GM12878 (cell line): ENCODE measurements around the gene ABCA2. TPM values are rescaled to one million over a fixed set of nuclear protein-coding genes. Genes with fewer than 3 reads are reported as not detected.
A peak's percentile ranks its signal among the peaks of the same experiment; 100 is the strongest.

ENCODE experiments used
- ATAC-seq: fragments of 200-7000 bp; cut with Tn5 transposase; 3 replicates; pipeline ENCODE4 v1.9.1; 2020; ENCODE audit warnings: mild to moderate bottlenecking, moderate library complexity
- BruUV-seq: library from RNA; stranded (reverse); fragments of 400-500 nt; replicated peaks from 2 replicates; lab custom pipeline; 2021; lab: Mats Ljungman, UMichigan
- CTCF ChIA-PET: fragments of 300-600 bp; sonication (Branson Sonifier 250); formaldehyde crosslinking; extraction: SDS; loops from one replicate; lab custom pipeline; 2021; ENCODE audit warnings: inconsistent platforms; lab: Yijun Ruan, JAX
- POLR2A ChIA-PET: fragments of 350-600 bp; formaldehyde crosslinking; extraction: SDS; loops from one replicate; lab custom pipeline; 2021; ENCODE audit warnings: inconsistent platforms; lab: Charles Lee
- RAD21 ChIA-PET: fragments of 300-600 bp; sonication (Branson Sonifier 250); formaldehyde crosslinking; loops from one replicate; lab custom pipeline; 2023; ENCODE audit warnings: antibody characterized with exemption; ENCODE audit not compliant: unreplicated experiment; lab: Charles Lee
- SMC1A ChIA-PET: fragments of 300-600 bp; sonication (Branson Sonifier 250); formaldehyde crosslinking; loops from one replicate; lab custom pipeline; 2023; ENCODE audit not compliant: unreplicated experiment, uncharacterized antibody; lab: Charles Lee
- DNase-seq: peaks from one replicate; pipeline ENCODE4 v3.0.0-alpha.2; 2011; ENCODE audit warnings: low read depth, low spot score
- FAIRE-seq: peaks from 3 replicates; lab custom pipeline; 2011; peaks lifted over from hg19 to GRCh38; lab: Jason Lieb, UNC
- H2AFZ ChIP-seq: 2 replicates; pipeline ENCODE4 v1.6.0; 2011; ENCODE audit warnings: low read depth, low read length, control low read depth; ENCODE audit not compliant: control insufficient read depth
- H3K27ac ChIP-seq: 2 replicates; pipeline ENCODE4 v1.5.1; 2011; ENCODE audit warnings: control low read depth; ENCODE audit not compliant: control insufficient read depth, insufficient read depth
- H3K27me3 ChIP-seq, 2 experiments: replicated peaks in 1 of 2; 2 replicates each; pipeline versions ENCODE4 v1.6.0 to v1.6.1; 2011; ENCODE audit warnings: low read length in 1 of 2; ENCODE audit not compliant: control insufficient read depth in 2 of 2, insufficient read depth in 2 of 2
- H3K36me3 ChIP-seq, 2 experiments: 2 replicates each; pipeline ENCODE4 v1.5.1; 2011; ENCODE audit warnings: low read length in 1 of 2; ENCODE audit not compliant: control insufficient read depth in 2 of 2, insufficient read depth in 2 of 2
- H3K4me1 ChIP-seq: 2 replicates; pipeline ENCODE4 v1.6.1; 2011; ENCODE audit warnings: mild to moderate bottlenecking, low read length, moderate library complexity, mixed read lengths; ENCODE audit not compliant: control insufficient read depth, insufficient read depth
- H3K4me2 ChIP-seq: 2 replicates; pipeline ENCODE4 v1.6.0; 2011; ENCODE audit warnings: control low read depth; ENCODE audit not compliant: control insufficient read depth, insufficient read depth
- H3K4me3 ChIP-seq: fragments of 200-600 bp; sonication (generic); 2 replicates; pipeline ENCODE4 v1.5.1; 2016
- H3K79me2 ChIP-seq: 2 replicates; pipeline ENCODE4 v1.6.0; 2011; ENCODE audit warnings: low read length; ENCODE audit not compliant: control insufficient read depth, insufficient read depth
- H3K9ac ChIP-seq: 2 replicates; pipeline ENCODE4 v1.8.0; 2011; ENCODE audit warnings: low read length, control low read depth, mixed read lengths; ENCODE audit not compliant: control insufficient read depth, insufficient read depth
- H3K9me3 ChIP-seq: replicated peaks from 3 replicates; pipeline ENCODE4 v1.5.1; 2011; ENCODE audit warnings: mild to moderate bottlenecking, low read length; ENCODE audit not compliant: control insufficient read depth, insufficient read depth
- H4K20me1 ChIP-seq: 2 replicates; pipeline ENCODE4 v1.6.0; 2011; ENCODE audit not compliant: control insufficient read depth, insufficient read depth
- CHD4 ChIP-seq: fragments of 200-600 bp; sonication (generic); IDR thresholded peaks from 2 replicates; pipeline ENCODE4 v1.6.1; 2016; ENCODE audit warnings: mild to moderate bottlenecking
- HDAC2 ChIP-seq: fragments of 200-600 bp; sonication (generic); IDR thresholded peaks from 2 replicates; pipeline ENCODE4 v1.6.1; 2017
- MEF2B ChIP-seq: fragments of 450-650 bp; IDR thresholded peaks from 2 replicates; pipeline ENCODE4 v1.6.1; 2018; ENCODE audit warnings: mild to moderate bottlenecking, moderate library complexity; ENCODE audit not compliant: partially characterized antibody, poor library complexity, severe bottlenecking
- POLR2A ChIP-seq: IDR thresholded peaks from 2 replicates; pipeline ENCODE4 v1.6.1; 2011; ENCODE audit warnings: low read depth, mild to moderate bottlenecking, low read length
- POLR2AphosphoS2 ChIP-seq: IDR thresholded peaks from 2 replicates; pipeline ENCODE4 v1.6.1; 2011; ENCODE audit warnings: low read depth, mild to moderate bottlenecking, low read length, improper control_type of control experiment, moderate library complexity
- TCF12 ChIP-seq: IDR thresholded peaks from 2 replicates; pipeline ENCODE4 v1.6.1; 2011; ENCODE audit warnings: low read depth, mild to moderate bottlenecking, low read length
- WGBS: methylation state at CpG from one replicate; pipeline ENCODE4 v1.1.6; 2016; ENCODE audit warnings: low lambda C conversion rate; ENCODE audit not compliant: insufficient replicate concordance, insufficient coverage; ENCODE audit errors: missing lambda C conversion rate; 5-methylcytosine and 5-hydroxymethylcytosine counted together
- in situ Hi-C: fragments of 300-500 bp; cut with MboI; formaldehyde crosslinking; loops from 9 replicates; pipeline ENCODE4 v1.14.3; 2018; ENCODE audit warnings: mixed read lengths
- intact Hi-C: fragments of 100-400 bp; cut with micrococcal nuclease; formaldehyde crosslinking; loops from one replicate; pipeline ENCODE4 v1.14.2; 2022; ENCODE audit not compliant: unreplicated experiment
- polyA plus RNA-seq, 11 experiments: library from polyadenylated mRNA; depleted of rRNA in 4 of 11; unstranded in 6 of 11; stranded (reverse) in 5 of 11; fragments of >200 nt; fragmentation: Nextera tagmentation in 4 of 11; fragmentation: Illumina TruSeq in 1 of 11; extraction: Ambion mirVana in 4 of 11; extraction: Trizol in 1 of 11; gene quantifications; 1 replicate in 1 of 11; 2 replicates in 10 of 11; pipeline versions ENCODE4 v1.2.1 to v1.2.3, GENCODE V29; 2011 to 2016; ENCODE audit warnings: inconsistent platforms in 2 of 11, missing spikeins in 2 of 11, low read depth in 1 of 11
- total RNA-seq, 4 experiments: library from RNA; depleted of rRNA in 3 of 4; stranded (reverse); fragments of >200 nt in 3 of 4; fragmentation: Illumina TruSeq in 1 of 4; extraction: Trizol in 1 of 4; gene quantifications; 2 replicates each; pipeline versions ENCODE4 v1.2.1 to v1.2.3, GENCODE V29; 2013 to 2021
- TF ChIP-seq, protein P1 (sequence below): IDR thresholded peaks from 2 replicates; pipeline ENCODE4 v1.6.1; 2012; ENCODE audit warnings: low read depth, low read length, improper control_type of control experiment
- TF ChIP-seq, protein P2 (sequence below): IDR thresholded peaks from 2 replicates; pipeline ENCODE4 v1.6.1; 2011; ENCODE audit warnings: mild to moderate bottlenecking, low read depth, low read length, moderate library complexity; ENCODE audit not compliant: insufficient replicate concordance

The ABCA2 gene
- total and polyA plus RNA-seq, 10 of the 15 experiments (the other 5 are each of a cell fraction or from before 2014, with no cell fraction given): 0.13 to 2.6 (median 0.71) TPM; not detected in 2

DNA sequence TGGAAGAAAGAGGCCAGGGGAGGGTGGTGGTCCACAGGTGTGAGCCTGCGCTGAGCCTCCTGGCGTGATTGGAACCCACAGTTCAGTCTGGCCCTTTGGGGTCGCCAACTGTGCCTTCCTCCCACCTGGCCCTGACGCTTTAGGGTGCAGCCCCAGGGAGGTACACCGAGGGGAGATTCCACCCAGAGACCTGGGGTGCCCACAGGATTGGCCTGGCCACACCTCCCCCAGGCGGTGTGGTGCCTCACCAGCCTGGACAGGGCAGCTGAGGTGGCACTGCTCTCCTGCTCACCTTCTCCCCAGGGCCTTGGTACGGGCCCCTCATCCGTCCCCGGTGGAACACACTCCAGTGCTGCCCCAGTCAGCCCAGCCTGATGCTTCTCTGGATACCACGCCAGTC, 30.7 kb downstream of the ABCA2 start:
- POLR2A ChIA-PET: no interaction called here
- Histone ChIP-seq H3K9ac (no peak overlapping the region), H3K9me3 (no peaks in the 10 kb centered on the region), H4K20me1 (no peaks in the 10 kb centered on the region), H3K27ac (no peak overlapping the region), H3K4me2 (peak overlapping the region; percentile 7; the same call in 1 of the 2 replicates), H3K27me3 (peaks cover 2 to 10% of the 10 kb centered on the region in 2 experiments; a peak in 3 of 4 replicates), H3K4me3 (no peak overlapping the region), H3K4me1 (peaks cover 45% of the 10 kb centered on the region), H3K79me2 (no peaks in the 10 kb centered on the region; the same call in 1 of the 2 replicates), H3K36me3 (no peaks in the 10 kb centered on the region), H2AFZ (no peak overlapping the region)
- in situ Hi-C loops: no loop called here
- CTCF ChIA-PET: interaction anchor here (0.6 to 2.1 kb wide), 2 partner anchors 38 to 538 kb away, joined by 4 to 8 read pairs; no protein-coding TSS in a partner anchor
- no peak for FAIRE-seq
- BruUV-seq: no TSS peak
- intact Hi-C loops: no loop called here
- no peak for DNase-seq
- SMC1A ChIA-PET: no interaction called here
- ATAC-seq: no peak
- 53% methylated on average over 10 of the region's 10 CpGs for WGBS
- RAD21 ChIA-PET: interaction anchor here (1.0 kb wide), 1 partner anchor 37 kb away, joined by 3 read pairs; no protein-coding TSS in a partner anchor
- TF ChIP-seq CHD4 (no peak), POLR2A (0 out of 2 replicates have a peak, but pooled peaks have one; percentile 18), POLR2AphosphoS2 (no peak), MEF2B (no peak)

DNA sequence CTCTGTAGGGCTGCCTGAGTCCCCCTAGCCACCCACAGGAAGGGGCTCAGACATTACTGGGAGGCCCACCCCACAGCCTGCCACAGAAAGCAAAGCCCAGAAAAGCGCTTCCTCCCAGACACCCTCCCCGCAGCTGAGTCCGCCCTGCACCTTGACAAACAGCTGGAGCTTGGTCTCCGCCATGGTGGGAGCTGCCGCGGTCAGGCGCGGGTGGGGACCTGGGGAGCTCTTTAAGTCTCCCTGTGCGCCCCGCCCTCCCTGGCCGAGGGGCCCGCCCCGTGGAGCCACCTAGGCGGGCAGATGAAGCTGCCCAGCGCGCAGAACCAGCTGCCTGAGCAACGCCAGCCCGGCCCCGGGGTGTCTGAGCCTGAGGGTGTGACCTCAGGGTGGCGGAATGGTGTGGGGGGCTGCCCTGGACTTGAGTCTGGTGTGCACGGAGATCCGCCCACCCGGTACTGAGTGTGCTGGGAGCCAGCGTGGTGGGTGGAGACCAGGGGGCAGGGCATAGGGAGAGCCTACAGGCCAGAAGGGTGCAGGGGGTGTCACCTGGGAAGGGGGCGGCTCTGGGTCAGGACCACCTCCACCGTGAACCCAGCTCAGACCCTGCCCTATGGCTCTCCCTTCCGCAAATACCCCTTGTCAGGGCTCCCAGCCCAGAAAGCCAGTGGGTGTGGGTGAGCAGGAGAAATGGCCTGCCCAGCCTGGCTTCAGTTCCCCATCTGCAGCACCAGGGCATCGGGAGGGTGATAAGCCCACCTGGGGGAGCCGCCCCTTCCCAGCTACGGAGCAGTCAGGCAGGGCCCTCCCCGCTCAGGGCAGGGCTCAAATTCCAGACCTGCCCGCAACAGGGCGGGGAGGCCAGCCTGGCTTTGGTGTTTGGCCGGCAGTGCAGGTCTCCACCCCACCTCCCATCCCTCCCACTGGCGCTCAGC, 31.4 kb downstream of the ABCA2 start, which contains the start of gene CLIC3:
Gene CLIC3 (minus strand): TSS at position 208 of the 932 bp plus-strand sequence. CDS start 25 bp downstream, at position 183.
- DNase-seq (no peak), FAIRE-seq (no peak), ATAC-seq (no peak)
- ChIA-PET RAD21 (interaction anchor here (0.9 to 1.4 kb wide), 3 partner anchors 38 to 71 kb away, joined by 3 to 8 read pairs (median 5); no protein-coding TSS in a partner anchor), POLR2A (interaction anchor here (0.5 to 0.9 kb wide), 3 partner anchors 30 to 297 kb away, joined by 3 to 4 read pairs (median 3); no protein-coding TSS in a partner anchor), CTCF (interaction anchor here (0.6 to 2.1 kb wide), 7 partner anchors 9 to 538 kb away, joined by 3 to 9 read pairs (median 4); no protein-coding TSS in a partner anchor), SMC1A (interaction anchor here (1.0 kb wide), 1 partner anchor 39 kb away, joined by 3 read pairs; no protein-coding TSS in a partner anchor)
- no peaks in the 10 kb centered on the region for H3K36me3 ChIP-seq
- peaks cover 2 to 6% of the 10 kb centered on the region in 2 experiments; a peak in 3 of 4 replicates for H3K27me3 ChIP-seq
- H3K4me3 ChIP-seq: no peak within 1 kb of the TSS
- H3K79me2 ChIP-seq: no peaks in the 10 kb centered on the region; the same call in 1 of the 2 replicates
- peaks cover 45% of the 10 kb centered on the region for H3K4me1 ChIP-seq
- in situ Hi-C loops: no loop called here
- H3K9ac ChIP-seq: no peak within 1 kb of the TSS
- no peaks in the 10 kb centered on the region for H4K20me1 ChIP-seq
- H3K9me3 ChIP-seq: no peaks in the 10 kb centered on the region
- 11% methylated on average over 34 of the region's 35 CpGs for whole genome bisulfite sequencing
- no TSS peak for BruUV-seq
- H3K27ac ChIP-seq: no peak within 1 kb of the TSS
- H3K4me2 ChIP-seq: peak within 1 kb of the TSS; percentile 17
- H2AFZ ChIP-seq: no peak within 1 kb of the TSS
- intact Hi-C loops: no loop called here
- TF ChIP-seq, protein P1, sequence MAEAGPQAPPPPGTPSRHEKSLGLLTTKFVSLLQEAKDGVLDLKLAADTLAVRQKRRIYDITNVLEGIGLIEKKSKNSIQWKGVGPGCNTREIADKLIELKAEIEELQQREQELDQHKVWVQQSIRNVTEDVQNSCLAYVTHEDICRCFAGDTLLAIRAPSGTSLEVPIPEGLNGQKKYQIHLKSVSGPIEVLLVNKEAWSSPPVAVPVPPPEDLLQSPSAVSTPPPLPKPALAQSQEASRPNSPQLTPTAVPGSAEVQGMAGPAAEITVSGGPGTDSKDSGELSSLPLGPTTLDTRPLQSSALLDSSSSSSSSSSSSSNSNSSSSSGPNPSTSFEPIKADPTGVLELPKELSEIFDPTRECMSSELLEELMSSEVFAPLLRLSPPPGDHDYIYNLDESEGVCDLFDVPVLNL: no peak
- TF ChIP-seq TCF12: 0 out of 2 replicates have a peak, but pooled peaks have one; percentile 54
- TF ChIP-seq, protein P2, sequence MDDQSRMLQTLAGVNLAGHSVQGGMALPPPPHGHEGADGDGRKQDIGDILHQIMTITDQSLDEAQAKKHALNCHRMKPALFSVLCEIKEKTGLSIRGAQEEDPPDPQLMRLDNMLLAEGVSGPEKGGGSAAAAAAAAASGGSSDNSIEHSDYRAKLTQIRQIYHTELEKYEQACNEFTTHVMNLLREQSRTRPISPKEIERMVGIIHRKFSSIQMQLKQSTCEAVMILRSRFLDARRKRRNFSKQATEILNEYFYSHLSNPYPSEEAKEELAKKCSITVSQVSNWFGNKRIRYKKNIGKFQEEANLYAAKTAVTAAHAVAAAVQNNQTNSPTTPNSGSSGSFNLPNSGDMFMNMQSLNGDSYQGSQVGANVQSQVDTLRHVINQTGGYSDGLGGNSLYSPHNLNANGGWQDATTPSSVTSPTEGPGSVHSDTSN: no peak
- no peak for TF ChIP-seq HDAC2
